CD4-positive, alpha-beta T cell (primary cell): ENCODE results near the gene ZNF385C. TPM values are rescaled to one million over a fixed set of nuclear protein-coding genes. Genes with fewer than 3 reads are reported as not detected.

Experiments used
- ATAC-seq: fragments of 200-7000 bp; cut with Tn5 transposase; one replicate; pipeline ENCODE4 v1.10.0; 2022; ENCODE audit warnings: mild to moderate bottlenecking; ENCODE audit not compliant: poor library complexity
- CTCF ChIA-PET: fragments of 350-600 bp; sonication (Branson Sonifier 250); formaldehyde crosslinking; loops from one replicate; lab custom pipeline; 2021; ENCODE audit warnings: antibody characterized with exemption, inconsistent platforms; lab: Charles Lee
- POLR2A ChIA-PET: fragments of 350-600 bp; sonication (Branson Sonifier 250); formaldehyde crosslinking; loops from one replicate; lab custom pipeline; 2021; ENCODE audit warnings: antibody characterized with exemption, inconsistent platforms; lab: Charles Lee
- DNase-seq, 14 experiments: peaks; one replicate each; pipeline ENCODE4 v3.0.0-alpha.2; 2013 to 2020; ENCODE audit warnings: mixed read lengths in 2 of 14
- H3K27ac ChIP-seq, 2 donors: one replicate each; pipeline versions ENCODE4 v1.5.1 to v1.7.0; 2013; ENCODE audit warnings: low read length in 2 of 2, low read depth in 1 of 2, mild to moderate bottlenecking in 1 of 2
- H3K27me3 ChIP-seq, 2 experiments: 1 replicate in 1 of 2; 2 replicates in 1 of 2; pipeline versions ENCODE4 v1.6.1 to v1.7.0; 2013; ENCODE audit warnings: low read length in 2 of 2, control low read depth in 1 of 2, mild to moderate bottlenecking in 1 of 2, moderate library complexity in 1 of 2; ENCODE audit not compliant: insufficient read depth in 2 of 2, control insufficient read depth in 1 of 2
- H3K36me3 ChIP-seq: one replicate; pipeline ENCODE4 v1.6.1; 2013; ENCODE audit warnings: low read length, control low read depth; ENCODE audit not compliant: insufficient read depth
- H3K4me1 ChIP-seq: one replicate; pipeline ENCODE4 v1.6.1; 2013; ENCODE audit warnings: low read length, control low read depth; ENCODE audit not compliant: insufficient read depth
- H3K4me3 ChIP-seq: one replicate; pipeline ENCODE4 v1.5.1; 2013; ENCODE audit warnings: mild to moderate bottlenecking, low read length, moderate library complexity
- H3K9me3 ChIP-seq, 2 experiments: 1 replicate in 1 of 2; 2 replicates in 1 of 2; pipeline versions ENCODE4 v1.6.1 to v1.7.0; 2013; ENCODE audit warnings: low read length in 2 of 2, mild to moderate bottlenecking in 2 of 2, control low read depth in 1 of 2, moderate library complexity in 1 of 2; ENCODE audit not compliant: control insufficient read depth in 1 of 2, insufficient read depth in 1 of 2
- H3K27ac Mint-ChIP-seq: one replicate; pipeline ENCODE4 v1.8.0; 2020; ENCODE audit warnings: mixed read lengths
- H3K27me3 Mint-ChIP-seq: one replicate; pipeline ENCODE4 v1.8.0; 2021; ENCODE audit warnings: mixed read lengths
- H3K36me3 Mint-ChIP-seq: one replicate; pipeline ENCODE4 v1.8.0; 2021; ENCODE audit warnings: low read depth, mixed read lengths
- H3K4me1 Mint-ChIP-seq: one replicate; pipeline ENCODE4 v1.8.0; 2021; ENCODE audit warnings: low read depth, mixed read lengths
- H3K4me3 Mint-ChIP-seq: one replicate; pipeline ENCODE4 v1.8.0; 2020; ENCODE audit warnings: mild to moderate bottlenecking, mixed read lengths
- H3K9me3 Mint-ChIP-seq: one replicate; pipeline ENCODE4 v1.8.0; 2020; ENCODE audit warnings: mixed read lengths
- intact Hi-C, 2 experiments: fragments of 100-400 bp; cut with DNase I in 1 of 2; cut with micrococcal nuclease in 1 of 2; formaldehyde crosslinking; loops; one replicate each; pipeline versions ENCODE4 v1.15.1 to v1.9.0; 2023 to 2025; cut with DNase I, micrococcal nuclease
- total RNA-seq, 174 experiments: library from RNA in 2 of 174; stranded (reverse) in 2 of 174; gene quantifications; one replicate each; pipeline ENCODE4 v1.2.3 and lab custom pipeline; 2021 to 2026
- TF ChIP-seq, protein P1 (sequence below): fragments of 200-600 bp; IDR thresholded peaks from one replicate; pipeline ENCODE4 v1.8.0; 2022; ENCODE audit warnings: antibody characterized with exemption, mild to moderate bottlenecking

The ZNF385C gene
- total RNA-seq, 2 experiments from 2014 or later: 0.20 TPM; not detected in 1

DNA sequence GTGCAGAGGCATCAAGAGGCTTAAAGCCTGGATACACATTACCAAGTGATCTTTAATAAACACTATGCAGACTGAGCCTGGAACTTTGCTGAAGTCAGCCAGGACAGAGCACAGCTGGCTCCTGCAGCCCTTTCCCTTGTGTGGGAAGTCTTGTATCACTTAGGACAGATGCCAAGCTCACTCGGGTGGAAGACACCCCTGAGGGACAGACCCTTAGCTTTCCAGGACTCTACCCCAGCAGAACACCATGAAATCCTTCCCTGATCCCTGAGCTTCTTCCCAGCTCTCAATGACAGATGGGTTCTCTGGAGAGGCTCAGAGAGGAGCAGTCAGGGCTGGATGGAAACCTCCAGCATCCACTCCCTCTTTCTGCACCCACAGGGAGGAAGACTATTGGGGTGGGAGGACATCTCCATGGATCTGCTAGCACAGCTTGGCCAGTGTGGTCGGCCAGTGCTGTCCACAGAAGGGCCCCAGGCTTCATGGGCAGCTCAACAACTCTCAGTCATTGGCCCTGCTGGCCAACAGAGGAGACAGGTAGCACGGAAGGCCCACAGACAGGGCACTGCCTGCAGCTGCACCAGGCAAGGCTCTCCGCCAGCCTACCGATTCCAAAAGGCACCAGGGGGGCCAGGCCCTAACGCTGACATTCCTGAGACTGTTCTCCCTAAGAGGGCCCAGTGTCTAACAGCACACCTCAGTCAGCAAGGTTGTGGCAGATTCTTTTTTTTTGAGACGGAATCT lies 40.6 kb upstream of the ZNF385C start:
- H3K36me3 ChIP-seq: peaks cover 53% of the 10 kb centered on the region
- H3K27me3 ChIP-seq: no peaks in the 10 kb centered on the region
- H3K27ac ChIP-seq: no peak overlapping the region

GRCh38 chr17:42136654-42137051 lies 38.4 kb upstream of the ZNF385C start:
- Mint-ChIP-seq H3K27me3 (no peaks in the 10 kb centered on the region), H3K36me3 (peaks cover 51% of the 10 kb centered on the region), H3K4me1 (peaks cover 79% of the 10 kb centered on the region), H3K27ac (peak overlapping the region; percentile 69), H3K4me3 (no peak overlapping the region), H3K9me3 (no peaks in the 10 kb centered on the region)
- TF ChIP-seq, protein P1, sequence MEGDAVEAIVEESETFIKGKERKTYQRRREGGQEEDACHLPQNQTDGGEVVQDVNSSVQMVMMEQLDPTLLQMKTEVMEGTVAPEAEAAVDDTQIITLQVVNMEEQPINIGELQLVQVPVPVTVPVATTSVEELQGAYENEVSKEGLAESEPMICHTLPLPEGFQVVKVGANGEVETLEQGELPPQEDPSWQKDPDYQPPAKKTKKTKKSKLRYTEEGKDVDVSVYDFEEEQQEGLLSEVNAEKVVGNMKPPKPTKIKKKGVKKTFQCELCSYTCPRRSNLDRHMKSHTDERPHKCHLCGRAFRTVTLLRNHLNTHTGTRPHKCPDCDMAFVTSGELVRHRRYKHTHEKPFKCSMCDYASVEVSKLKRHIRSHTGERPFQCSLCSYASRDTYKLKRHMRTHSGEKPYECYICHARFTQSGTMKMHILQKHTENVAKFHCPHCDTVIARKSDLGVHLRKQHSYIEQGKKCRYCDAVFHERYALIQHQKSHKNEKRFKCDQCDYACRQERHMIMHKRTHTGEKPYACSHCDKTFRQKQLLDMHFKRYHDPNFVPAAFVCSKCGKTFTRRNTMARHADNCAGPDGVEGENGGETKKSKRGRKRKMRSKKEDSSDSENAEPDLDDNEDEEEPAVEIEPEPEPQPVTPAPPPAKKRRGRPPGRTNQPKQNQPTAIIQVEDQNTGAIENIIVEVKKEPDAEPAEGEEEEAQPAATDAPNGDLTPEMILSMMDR: no peak
- Histone ChIP-seq H3K4me1 (peaks cover 76% of the 10 kb centered on the region), H3K36me3 (peaks cover 44% of the 10 kb centered on the region), H3K9me3 (no peaks in the 10 kb centered on the region), H3K27me3 (no peaks in the 10 kb centered on the region), H3K4me3 (no peak overlapping the region), H3K27ac (no peak overlapping the region)
- DNase-seq (no peak), ATAC-seq (no peak)
- intact Hi-C loops: no loop called here
- CTCF ChIA-PET: no interaction called here
- POLR2A ChIA-PET: no interaction called here

More for the DNA sequence above, 40.6 kb upstream of the ZNF385C start:
- Mint-ChIP-seq H3K27ac (no peak overlapping the region), H3K27me3 (no peaks in the 10 kb centered on the region), H3K4me3 (no peak overlapping the region), H3K9me3 (no peaks in the 10 kb centered on the region), H3K4me1 (peaks cover 73% of the 10 kb centered on the region), H3K36me3 (peaks cover 57% of the 10 kb centered on the region)
- no peak overlapping the region for H3K4me3 ChIP-seq
- ChIA-PET CTCF (no interaction called here), POLR2A (no interaction called here)
- DNase-seq (no peak), ATAC-seq (no peak)
- intact Hi-C loops: no loop called here
- TF ChIP-seq, protein P1: no peak
- H3K9me3 ChIP-seq: no peaks in the 10 kb centered on the region
- peaks cover 67% of the 10 kb centered on the region for H3K4me1 ChIP-seq

- H3K27ac Mint-ChIP-seq: peak overlapping the region; percentile 69
- H3K4me1 ChIP-seq: peaks cover 73% of the 10 kb centered on the region
- peaks cover 79% of the 10 kb centered on the region for H3K4me1 Mint-ChIP-seq
- peaks cover 42% of the 10 kb centered on the region for H3K36me3 ChIP-seq
- DNase-seq (peak in 3 of 14 experiments; percentile 34 to 47 (median 44)), ATAC-seq (no peak)
- no peaks in the 10 kb centered on the region for H3K27me3 ChIP-seq
- no peaks in the 10 kb centered on the region for H3K9me3 ChIP-seq
- no peaks in the 10 kb centered on the region for H3K27me3 Mint-ChIP-seq
- H3K4me3 Mint-ChIP-seq: peak overlapping the region; percentile 48
- ChIA-PET CTCF (no interaction called here), POLR2A (interaction anchor here (0.8 kb wide), 1 partner anchor 116 kb away, joined by 4 read pairs; the partner anchor contains the start of gene NKIRAS2)
- no peaks in the 10 kb centered on the region for H3K9me3 Mint-ChIP-seq
- H3K36me3 Mint-ChIP-seq: peaks cover 51% of the 10 kb centered on the region
- intact Hi-C loops: no loop called here
- no peak overlapping the region for H3K4me3 ChIP-seq
- TF ChIP-seq, protein P1: no peak
- peak overlapping the region in 1 of 2 donors; percentile 25 for H3K27ac ChIP-seq
Observed at GRCh38 chr17:42135664-42136653, 37.7 kb upstream of the ZNF385C start.
